NCI-H82 (cell line): ENCODE data around the gene ARFGAP1.

Experiments used
- DNase-seq: peaks from one replicate; lab custom pipeline; 2025; lab: John Stamatoyannopoulos, UW

The ARFGAP1 gene

DNA sequence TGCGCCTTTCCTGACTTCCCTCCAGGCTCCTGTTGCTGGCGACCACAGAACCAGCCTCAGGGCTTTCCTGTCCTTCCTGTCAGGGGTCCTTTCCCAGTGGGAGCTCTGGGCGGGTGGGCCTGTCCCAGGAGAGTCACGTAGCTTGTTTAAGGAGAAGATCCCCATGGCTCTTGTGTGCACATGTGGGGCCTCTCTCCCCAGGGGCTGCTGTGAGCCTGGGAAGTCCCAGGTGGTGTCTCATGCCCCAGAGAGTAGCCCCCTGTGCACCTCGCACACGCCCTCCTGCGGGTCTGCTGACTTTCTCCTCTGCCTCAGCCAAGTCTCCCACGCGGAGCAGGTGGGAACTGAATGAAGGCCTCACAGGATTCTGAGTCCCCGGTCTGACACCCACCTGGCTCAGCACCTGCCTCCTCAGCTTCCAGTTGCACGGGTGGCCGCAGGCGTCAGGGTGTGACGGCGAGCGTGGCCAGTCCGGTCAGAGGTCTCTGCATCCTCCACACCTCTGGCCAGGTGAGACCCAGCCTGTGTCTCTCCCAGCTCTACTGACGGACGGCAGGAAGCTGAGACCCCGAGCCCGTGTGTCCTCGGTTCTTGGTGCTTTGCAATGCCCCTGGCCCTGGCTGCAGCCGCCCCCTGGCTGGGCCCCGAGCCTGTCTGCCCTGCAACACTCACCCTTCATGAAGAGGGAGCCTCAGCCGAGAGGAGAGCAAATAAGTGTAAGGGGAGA is 12.7 kb upstream of the ARFGAP1 start:
- no peak for DNase-seq

DNA sequence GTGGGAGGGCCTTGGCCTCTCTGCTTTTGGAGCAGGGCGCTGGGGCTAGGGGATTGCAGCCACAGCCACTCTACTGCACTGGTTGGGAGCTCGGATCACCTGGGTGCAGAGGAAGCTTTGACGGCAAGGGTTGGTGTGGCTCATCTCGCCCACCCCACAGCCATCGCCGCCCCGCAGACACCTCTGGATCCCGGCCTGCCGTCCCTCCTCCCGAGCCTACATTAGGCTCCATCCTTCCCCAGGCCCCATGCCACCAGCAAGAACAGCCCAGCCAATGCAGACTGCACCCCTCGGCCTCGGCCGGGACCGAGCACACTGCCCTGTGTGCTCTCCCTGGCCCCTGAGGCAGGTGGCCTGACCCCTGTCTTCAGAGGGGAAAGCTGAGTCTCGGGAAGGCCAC is 12.1 kb upstream of the ARFGAP1 start:
- no peak for DNase-seq

DNA sequence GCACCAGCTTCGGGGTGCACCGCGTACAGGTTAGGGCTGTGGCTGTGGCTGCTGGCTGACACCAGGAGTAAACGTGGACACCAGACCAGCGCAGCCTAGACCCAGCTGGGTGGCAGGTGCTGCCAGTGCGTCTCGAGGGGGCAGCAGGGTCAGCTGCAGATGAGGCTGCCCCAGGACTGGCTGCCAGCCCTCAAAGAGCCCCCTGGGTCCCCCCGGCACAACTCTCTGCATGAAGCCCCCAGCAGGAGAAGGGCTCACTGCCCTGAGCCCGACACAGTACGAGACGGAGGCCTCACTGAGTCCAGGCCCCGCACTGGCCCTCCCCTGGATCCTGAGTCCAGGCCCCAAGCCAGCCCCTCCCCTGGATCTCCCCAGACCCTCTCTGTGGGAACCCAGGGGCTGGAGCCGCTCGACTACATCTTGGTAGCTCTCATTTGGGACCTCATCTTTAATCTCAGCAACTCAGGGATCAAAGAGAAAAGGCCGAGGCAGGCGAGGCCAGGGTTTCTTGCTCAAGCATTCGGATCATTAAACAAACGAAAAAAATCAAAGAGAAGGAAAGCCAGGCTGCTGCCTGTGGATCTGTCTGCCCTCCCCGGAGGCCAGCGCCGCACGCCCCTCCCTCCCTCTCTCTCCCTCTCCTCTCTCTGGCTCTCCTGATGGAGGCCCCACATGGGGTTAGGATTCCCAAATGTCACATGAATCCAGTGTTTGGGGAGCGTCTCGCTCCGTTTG is 11.4 kb upstream of the ARFGAP1 start:
- no peak for DNase-seq

DNA sequence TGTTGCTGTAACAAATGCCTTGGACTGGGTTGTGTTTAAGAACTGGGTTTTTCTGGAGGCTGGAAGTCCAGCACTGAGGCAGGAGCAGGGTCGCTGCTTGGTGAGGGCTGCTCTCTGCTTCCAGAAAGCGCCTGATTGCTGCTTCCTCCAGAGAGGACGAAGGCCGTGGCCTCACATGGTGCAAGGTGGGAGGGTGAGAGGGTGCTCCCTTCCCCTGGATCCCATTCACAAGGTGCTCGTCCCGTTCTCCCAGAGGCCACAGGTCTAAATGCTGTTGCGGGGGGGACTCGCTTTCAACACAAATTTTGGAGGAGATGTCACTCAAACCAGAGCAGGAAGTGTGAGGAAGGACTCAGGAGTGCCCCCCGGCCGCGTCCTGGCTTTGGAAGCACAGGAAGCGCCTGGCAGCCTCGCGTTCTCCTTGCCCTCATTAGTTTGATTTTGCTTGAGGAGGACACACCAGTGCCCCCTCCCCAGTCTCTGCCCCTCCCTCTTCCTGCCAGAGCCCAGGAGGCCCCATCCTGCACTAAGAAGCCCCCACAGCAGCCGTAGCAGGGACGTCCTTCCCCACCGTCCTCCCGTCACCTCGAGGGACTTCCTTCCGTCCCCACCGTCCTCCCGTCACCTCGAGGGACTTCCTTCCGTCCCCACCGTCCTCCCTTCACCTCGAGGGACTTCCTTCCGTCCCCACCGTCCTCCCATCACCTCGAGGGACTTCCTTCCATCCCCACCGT is 10.7 kb upstream of the ARFGAP1 start:
- DNase-seq: no peak

DNA sequence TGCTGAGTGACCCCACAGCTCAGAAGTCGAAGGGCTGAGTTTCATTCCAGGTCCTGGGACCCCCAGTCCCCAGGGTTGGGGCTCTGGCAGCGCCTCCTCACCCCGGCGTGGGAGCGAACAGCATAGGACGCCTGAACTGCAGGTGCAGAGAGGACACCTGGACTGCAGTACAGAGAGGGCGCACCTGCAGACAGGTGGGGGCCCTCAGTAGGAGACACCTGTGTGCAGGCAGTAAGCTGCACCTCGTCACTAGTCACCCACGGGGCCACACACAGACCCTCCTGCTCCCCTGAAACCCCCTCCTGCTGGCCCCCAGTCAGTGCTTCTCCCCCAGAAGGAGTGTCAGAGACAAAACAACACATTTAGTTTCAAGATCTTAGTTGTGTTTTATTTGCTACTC is 9.8 kb upstream of the ARFGAP1 start:
- DNase-seq: no peak

DNA sequence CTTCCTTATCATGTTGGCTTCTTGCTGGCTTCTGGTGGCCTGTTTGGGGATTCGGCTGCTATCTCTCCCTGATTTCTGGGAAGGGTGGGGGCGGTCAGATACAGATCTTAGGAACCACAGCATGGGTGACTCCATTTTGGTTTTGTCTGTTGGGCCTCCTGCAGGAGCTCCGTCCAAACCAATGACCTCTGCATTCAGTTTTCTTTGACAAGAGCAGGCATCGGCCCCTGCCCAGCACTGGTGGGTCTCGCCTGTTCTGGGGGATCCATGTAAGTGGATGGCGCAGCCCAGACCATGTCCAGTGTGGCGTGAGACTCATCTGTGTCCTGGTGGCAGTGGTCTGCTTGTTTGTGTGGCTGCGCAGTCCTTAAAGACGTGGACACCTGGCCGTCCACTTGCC is 8.6 kb upstream of the ARFGAP1 start:
- no peak for DNase-seq

DNA sequence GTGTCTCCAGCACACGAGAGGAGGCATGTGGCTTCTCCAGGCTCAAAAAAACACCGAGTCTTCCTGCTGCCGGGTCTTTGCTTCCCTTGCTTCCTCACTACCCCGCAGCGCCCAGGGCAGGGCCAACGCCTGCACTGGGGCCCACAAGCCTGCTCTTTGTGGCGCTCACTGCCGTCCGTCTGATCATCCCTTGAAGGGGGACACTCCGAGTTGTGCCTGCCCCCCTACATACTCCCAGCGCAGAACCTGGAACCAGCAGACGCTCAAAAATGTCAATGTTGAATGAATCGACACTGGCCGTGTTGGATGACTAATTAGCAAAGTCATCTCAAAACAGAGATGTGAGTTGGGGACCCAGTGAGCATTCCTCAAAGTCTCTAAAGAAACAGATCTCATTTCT is 8.1 kb upstream of the ARFGAP1 start:
- no peak for DNase-seq

DNA sequence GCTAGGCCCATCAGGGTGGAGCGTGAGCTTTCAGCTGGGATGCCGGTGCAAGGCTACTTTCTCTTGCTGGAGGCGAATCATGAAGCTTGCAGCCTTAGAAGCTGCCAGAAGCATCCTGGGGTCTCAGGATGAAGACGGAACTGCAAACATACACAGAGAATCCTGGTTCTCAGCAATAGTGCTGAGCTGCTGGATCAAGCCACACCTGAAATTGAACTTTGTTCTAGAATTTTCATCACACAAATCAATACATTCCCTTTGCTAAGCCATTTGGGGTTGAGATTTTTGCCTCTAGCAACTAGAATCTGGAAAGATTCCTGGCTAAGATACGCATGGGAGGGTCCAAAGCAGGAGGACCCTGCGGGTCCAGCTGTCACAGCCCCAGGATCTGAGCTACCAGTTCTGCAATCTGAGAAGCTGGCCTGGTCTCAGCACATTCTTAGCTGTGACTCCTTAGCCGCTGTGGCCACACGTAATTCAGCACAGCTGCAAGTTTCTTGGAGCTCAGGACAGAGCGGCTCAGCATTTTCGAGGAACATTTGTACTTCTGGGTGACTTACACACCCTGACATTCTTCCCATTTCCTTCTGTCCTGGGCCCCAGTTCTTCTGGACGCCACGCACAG is 6.6 kb upstream of the ARFGAP1 start:
- DNase-seq: no peak

DNA sequence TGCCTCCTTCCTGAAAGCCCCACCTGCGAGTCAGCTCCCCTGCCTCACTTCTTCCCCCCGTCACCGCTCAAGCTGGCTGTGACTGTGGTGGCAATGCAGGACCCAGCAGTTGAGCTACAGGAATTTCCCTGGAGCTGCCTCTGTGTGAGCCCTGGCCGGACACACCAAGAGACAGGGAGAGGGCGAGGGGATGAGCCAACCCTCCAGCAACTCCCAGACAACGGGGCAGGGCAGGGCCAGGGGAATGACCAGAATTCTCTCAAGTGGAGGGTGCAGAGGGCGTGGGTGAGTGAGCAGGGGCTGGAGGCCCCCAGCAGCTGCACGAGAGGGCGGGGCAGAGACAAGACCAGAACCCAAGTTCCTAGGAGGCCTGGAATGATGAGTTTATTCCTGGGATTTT is 4.9 kb upstream of the ARFGAP1 start:
- no peak for DNase-seq

DNA sequence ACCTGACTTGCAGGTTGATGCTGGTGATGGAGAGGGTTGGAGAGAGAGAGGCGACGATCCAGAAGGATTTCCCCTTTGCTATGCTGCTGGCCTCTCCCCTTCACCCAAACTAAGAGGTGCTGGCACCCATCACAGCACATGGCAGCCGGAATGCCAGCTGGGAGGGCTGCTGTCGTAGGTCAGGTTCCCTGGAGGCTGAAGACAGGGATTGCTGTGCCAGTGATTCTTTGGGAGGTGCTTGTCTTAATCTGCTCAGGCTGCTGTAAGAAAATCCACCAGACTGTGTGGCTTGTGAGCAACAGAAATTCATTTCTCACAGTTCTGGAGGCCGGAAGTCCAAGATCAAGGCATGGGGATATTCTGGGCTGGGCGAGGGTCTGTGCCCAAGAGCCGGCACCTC is 4.4 kb upstream of the ARFGAP1 start:
- no peak for DNase-seq

DNA sequence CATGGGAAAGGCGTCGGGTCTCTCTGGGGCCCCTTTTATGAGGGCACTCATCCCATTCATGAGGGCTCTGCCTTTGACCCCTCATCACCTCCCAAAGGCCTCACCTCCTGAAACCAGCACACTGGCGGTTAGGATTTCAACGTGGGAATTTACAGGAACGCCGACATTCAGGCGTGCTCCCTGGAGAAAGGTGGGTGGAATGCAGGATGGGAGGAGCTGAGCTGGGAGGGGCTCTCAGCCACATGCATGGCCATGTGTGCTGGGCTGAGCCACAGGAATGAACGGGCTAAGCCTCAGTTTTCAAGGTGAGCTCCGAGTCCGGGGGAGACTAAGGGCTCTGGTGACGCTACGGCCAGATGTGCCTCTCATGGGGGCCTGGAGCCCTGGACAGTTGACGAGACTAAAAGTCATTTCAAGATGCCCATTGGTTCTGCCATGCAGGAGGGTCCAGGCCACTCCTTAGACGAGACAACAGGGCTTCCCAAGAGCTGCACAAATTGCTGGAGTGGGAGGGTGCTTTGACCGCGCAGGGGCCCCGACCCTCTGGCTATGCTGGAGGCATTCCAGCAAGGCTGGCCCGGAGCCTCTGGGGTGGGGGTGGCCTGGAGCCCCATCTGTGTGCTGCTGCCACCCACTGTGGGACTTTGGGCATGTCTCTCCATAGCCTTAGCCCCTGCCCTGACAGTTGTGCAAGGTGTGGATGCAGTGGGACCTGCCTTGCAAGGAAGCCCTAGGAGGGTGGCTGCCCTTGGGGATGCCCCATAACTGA is 3.8 kb upstream of the ARFGAP1 start:
- no peak for DNase-seq

DNA sequence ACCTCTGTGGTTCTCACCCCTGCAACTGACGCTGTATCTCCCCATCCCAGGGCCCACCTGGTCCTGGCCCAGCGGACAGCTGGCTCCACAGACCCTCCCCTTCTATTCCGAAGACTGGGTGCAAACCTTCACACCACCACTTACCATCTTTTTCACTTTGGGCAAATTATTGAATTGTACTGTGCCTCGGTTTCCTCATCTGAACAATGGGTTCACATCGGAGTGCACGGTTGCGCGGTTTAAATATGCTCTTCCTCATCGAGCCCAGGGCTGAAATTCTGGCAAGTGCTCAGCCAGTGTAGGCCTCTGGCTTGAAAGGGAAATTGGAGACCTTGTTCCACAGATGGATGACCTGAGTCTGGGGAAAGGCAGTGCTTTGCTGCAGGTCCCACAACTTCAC is 2.9 kb upstream of the ARFGAP1 start:
- no peak for DNase-seq

DNA sequence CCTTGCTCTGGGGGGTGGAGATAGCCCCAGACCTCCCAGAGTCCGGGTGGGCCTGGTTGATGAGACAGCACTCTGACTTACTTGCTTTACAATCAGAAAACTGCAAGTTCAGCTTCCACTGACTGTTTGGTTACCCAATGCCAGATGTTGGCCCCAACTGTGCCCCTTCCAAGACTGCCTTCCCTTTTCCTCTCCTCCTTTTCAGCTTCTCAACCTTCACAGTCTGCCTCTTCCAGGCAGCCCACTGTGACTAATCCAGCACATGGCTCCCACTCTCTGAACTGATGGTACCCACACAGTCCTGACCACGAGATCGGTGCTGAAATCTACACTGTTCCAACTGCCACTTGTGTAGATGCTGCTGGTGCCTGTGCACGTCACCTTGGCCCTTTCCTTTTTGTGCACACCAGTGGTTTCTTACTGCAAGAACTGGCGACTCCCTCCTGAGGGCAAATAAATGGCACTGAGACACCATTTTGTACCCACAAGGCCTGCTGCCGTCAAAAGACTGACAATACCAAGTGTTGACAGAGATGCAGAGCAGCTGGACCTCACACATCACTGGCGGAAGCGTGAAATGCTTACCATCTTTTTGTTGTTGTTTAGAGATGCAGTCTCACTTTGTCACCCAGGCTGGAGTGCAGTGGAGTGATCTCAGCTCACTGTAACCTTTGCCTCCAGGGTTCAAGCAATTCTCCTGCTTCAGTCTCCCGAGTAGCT is 1.8 kb upstream of the ARFGAP1 start:
- no peak for DNase-seq

DNA sequence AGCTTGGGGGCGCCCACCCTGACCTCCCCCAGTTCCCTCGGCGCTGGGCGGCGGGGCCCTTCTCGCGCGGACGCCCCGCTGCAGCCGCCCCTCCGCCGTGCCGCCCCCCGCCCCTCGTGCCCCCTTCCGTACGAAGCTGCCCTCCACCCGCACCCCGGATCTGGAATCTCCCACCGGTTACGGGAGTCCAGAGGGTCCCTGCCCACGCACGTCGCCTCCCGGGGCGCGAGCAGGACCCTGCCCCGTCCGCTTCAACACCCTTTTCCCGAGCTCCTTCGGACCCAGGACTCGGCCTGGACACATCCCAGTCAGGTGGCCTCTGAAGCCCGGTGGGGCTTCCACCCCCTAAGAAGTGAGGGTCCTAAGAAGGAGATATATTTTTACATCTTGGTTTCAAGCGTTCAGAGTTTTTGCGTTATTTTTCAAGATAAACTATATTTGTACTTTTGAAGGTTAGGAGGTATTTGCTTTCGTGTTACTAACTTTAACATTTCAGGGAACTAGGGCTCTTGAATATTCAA is 506 bp downstream of the ARFGAP1 start:
- no peak for DNase-seq

DNA sequence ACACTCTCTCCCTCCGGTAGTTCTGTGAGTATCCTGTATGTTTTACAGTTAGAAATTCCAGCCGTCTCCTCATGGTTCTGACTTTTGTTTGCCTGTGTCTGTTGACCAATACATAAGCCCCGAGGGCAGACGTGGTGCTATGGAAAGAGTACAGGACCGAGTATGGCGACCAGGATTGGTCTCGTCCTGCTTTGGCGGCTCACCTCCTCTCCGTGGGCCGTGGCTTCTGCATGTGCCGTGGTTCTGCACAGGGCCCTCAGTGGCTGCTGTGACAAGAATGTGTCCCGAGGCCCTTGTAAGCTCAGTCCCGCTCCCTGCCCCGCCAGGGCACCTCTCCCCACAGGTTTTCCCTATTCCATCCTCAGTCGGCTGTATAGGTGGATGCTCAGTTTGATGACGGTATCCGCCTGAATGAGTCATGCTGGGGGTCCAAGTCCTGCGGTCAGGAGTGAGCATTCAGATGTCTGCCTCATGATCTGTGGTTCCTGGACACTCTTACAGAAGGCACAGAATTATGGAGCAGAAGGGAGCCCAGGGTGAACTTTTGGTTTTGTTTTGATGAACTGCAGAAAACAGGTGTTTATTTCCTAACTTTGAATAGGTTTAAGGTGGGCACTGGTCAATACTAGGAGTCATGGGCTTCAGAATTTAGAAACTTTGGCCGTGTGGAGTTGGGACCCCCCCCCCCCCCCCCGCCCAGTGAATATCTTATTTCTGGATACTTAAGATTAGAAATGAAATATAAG is 1.2 kb downstream of the ARFGAP1 start:
- no peak for DNase-seq

DNA sequence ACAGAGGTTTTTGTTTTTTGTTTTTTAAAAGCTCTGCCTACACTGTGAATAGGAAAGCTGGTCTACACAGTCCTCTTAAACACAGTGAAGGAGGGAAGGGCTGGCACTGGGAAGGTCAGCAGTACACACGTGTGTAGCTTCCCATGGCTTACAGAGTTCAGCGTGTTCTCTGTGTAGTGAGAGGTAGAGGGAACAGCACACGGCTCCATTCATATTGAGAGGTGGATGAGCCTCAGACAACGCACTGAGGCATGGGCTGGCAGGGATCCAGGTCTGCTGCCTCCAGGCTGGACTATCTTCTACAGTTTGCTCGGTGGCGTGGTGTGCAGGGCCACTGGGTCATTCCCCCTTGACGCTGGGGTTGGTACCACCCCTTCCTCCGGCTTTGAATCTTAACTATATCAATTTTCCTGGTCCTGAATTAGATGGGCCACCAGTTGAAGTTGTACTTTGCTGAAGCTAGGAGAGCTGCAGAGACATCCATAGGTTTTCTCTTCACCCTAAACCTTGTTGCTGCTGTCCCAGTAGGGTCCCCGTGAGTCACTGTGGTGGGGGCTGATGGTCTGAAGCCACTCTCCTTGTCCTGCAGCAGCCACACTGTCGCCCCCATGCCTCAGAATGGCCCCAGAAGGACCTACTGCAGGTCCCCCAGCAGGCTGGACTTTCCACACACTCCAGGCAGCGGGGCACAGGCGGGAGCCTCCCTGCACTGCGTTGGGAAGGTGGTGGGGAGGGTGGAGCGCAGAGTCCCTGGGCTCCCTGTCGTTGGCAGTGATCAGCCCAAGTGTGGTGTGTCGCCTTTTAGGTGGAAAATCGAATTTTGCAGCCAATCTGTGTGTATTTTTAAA is 2.0 kb downstream of the ARFGAP1 start:
- DNase-seq: no peak

DNA sequence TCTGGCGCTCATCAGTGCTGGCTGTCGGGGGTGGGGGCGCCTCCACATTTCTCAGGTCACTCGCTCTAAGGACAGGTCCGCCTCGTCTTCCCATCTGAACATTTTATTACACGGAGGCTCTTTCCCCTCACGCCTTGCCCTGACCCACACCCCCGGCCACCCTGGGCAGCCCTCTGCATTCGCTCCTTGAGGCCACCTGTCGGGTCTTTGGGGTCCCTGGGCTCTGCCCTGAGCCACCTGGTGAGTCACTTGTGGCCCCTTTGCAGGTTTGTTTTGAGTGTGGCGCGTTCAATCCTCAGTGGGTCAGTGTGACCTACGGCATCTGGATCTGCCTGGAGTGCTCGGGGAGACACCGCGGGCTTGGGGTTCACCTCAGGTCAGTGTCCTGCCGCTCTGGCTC is 3.2 kb downstream of the ARFGAP1 start:
- no peak for DNase-seq

DNA sequence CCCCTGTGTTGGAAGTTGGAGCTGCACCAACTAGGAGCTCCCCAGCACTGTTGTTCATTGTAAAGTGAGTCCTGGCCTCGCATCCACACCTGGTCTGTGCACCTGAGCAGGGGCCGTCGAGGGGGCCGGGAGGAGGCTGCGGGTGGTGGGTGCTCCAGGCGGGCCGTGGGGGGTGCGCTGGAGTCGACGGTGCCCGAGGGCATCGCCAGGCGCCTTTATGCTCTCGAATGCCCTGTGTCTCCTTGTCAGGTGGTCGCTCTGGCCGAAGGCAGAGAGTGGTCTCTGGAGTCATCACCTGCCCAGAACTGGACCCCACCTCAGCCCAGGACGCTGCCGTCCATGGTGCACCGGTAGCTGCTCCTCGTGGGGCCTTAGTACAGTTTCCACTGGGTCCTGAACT is 4.3 kb downstream of the ARFGAP1 start:
- no peak for DNase-seq
